Mesendoderm (in vitro differentiated cells): ENCODE data around the gene LXN.

Source experiments
- DNase-seq: peaks from one replicate; pipeline ENCODE4 v3.0.0; 2013
- H2AK5ac ChIP-seq: 2 replicates; pipeline ENCODE4 v1.6.1; 2013; ENCODE audit warnings: low read length, inconsistent platforms
- H2BK120ac ChIP-seq: 2 replicates; pipeline ENCODE4 v1.6.1; 2013; ENCODE audit warnings: low read depth, mild to moderate bottlenecking, low read length, moderate library complexity, mixed read lengths
- H2BK15ac ChIP-seq: replicated peaks from 2 replicates; pipeline ENCODE4 v1.6.1; 2013; ENCODE audit warnings: low read depth, mild to moderate bottlenecking, moderate library complexity
- H2BK5ac ChIP-seq: 2 replicates; pipeline ENCODE4 v1.6.1; 2013; ENCODE audit warnings: low read length, inconsistent platforms
- H3K18ac ChIP-seq: 2 replicates; pipeline ENCODE4 v1.6.1; 2013; ENCODE audit warnings: mild to moderate bottlenecking, low read length, mixed read lengths
- H3K23ac ChIP-seq: one replicate; pipeline ENCODE4 v1.6.1; 2013; ENCODE audit warnings: low read length
- H3K27ac ChIP-seq: 2 replicates; pipeline ENCODE4 v1.5.1; 2013; ENCODE audit warnings: low read depth, mild to moderate bottlenecking, inconsistent platforms, low read length, moderate library complexity
- H3K27me3 ChIP-seq: 2 replicates; pipeline ENCODE4 v1.6.1; 2013; ENCODE audit warnings: low read length, control low read depth, mild to moderate bottlenecking, inconsistent platforms; ENCODE audit not compliant: insufficient read depth, poor library complexity
- H3K36me3 ChIP-seq: 2 replicates; pipeline ENCODE4 v1.6.1; 2013; ENCODE audit warnings: low read length, inconsistent platforms; ENCODE audit not compliant: control insufficient read depth, insufficient read depth
- H3K4ac ChIP-seq: one replicate; pipeline ENCODE4 v1.6.1; 2013; ENCODE audit warnings: low read depth, mild to moderate bottlenecking, low read length, moderate library complexity
- H3K4me1 ChIP-seq: 2 replicates; pipeline ENCODE4 v1.6.1; 2013; ENCODE audit warnings: low read depth, low read length, inconsistent platforms; ENCODE audit not compliant: control insufficient read depth
- H3K4me2 ChIP-seq: 2 replicates; pipeline ENCODE4 v1.6.1; 2013; ENCODE audit warnings: low read length
- H3K4me3 ChIP-seq: 2 replicates; pipeline ENCODE4 v1.5.1; 2013; ENCODE audit warnings: mild to moderate bottlenecking, low read length
- H3K56ac ChIP-seq: one replicate; pipeline ENCODE4 v1.6.1; 2013; ENCODE audit warnings: low read length
- H3K79me1 ChIP-seq: 2 replicates; pipeline ENCODE4 v1.6.1; 2013; ENCODE audit warnings: low read length, inconsistent platforms
- H3K79me2 ChIP-seq: 2 replicates; pipeline ENCODE4 v1.6.1; 2013; ENCODE audit warnings: mild to moderate bottlenecking, low read length; ENCODE audit not compliant: control insufficient read depth, insufficient read depth
- H3K9ac ChIP-seq: 2 replicates; pipeline ENCODE4 v1.6.1; 2013; ENCODE audit warnings: low read length, inconsistent platforms
- H4K5ac ChIP-seq: one replicate; pipeline ENCODE4 v1.6.1; 2013; ENCODE audit warnings: low read length
- H4K8ac ChIP-seq: one replicate; pipeline ENCODE4 v1.6.1; 2013; ENCODE audit warnings: low read depth, mild to moderate bottlenecking, control low read depth, low read length, moderate library complexity
- WGBS: extraction: QIAGEN DNeasy Blood & Tissue Kit; methylation state at CpG from one replicate; pipeline ENCODE4 v1.1.7; 2013; ENCODE audit warnings: low lambda C conversion rate, missing lambda C conversion rate; ENCODE audit not compliant: insufficient coverage; ENCODE audit errors: extremely low coverage; 5-methylcytosine and 5-hydroxymethylcytosine counted together

Gene LXN

DNA sequence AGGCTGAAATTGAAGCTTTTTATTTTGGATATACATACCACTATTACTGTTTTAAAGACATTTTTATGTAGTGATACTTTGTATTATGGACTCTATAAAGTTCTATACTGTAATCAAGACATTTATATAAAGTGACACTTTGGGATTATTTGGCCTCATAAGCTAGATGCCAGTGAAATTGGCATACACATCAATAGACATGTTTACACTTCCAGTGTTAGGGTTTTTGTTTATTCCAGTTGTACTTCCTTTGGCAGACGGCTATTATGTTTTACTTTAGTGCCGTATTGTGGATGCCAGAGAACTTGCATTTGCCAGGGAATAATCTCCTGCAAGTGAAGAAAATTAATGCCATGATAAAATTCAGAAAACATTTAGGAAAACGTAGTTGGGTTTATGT, 6.0 kb downstream of the LXN start:
- Histone ChIP-seq H3K79me2 (no peaks in the 10 kb centered on the region), H3K36me3 (peaks cover 1% of the 10 kb centered on the region), H3K23ac (no peak overlapping the region), H3K4me2 (no peak overlapping the region), H3K27ac (no peak overlapping the region), H4K8ac (no peak overlapping the region), H2BK5ac (no peak overlapping the region), H3K9ac (no peak overlapping the region), H2BK120ac (no peak overlapping the region), H3K56ac (no peak overlapping the region), H3K79me1 (no peaks in the 10 kb centered on the region), H2AK5ac (no peak overlapping the region), H3K4ac (no peak overlapping the region), H4K5ac (no peak overlapping the region), H3K18ac (no peak overlapping the region), H3K4me3 (no peak overlapping the region), H2BK15ac (no peak overlapping the region), H3K4me1 (no peaks in the 10 kb centered on the region), H3K27me3 (no peaks in the 10 kb centered on the region)
- 100% methylated on average over 1 of the region's 3 CpGs for WGBS
- no peak for DNase-seq

DNA sequence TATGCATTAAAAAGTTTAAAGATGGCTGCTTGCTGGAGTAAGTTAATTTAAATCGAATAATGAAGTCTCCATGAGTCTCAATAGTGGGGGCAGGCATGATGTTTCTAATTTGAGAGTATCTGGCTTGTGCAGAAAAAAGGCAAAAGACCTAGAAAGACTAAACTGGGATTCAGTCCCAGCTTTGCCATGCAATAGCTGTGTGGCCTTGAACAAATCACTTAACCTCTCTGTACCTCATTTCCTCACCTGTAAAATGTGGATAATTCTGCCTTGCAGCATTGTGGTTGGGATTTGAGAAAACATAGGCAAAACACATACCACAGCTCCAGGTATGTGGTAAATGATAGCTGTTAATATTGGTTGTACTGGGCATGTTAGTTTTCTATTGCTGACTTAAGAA, 8.6 kb downstream of the LXN start:
- no peak overlapping the region for H3K4me3 ChIP-seq
- H3K4ac ChIP-seq = no peak overlapping the region
- H3K18ac ChIP-seq = no peak overlapping the region
- H2AK5ac ChIP-seq = no peak overlapping the region
- DNase-seq = no peak
- WGBS = 100% methylated on average over 1 of the region's 1 CpG
- H4K8ac ChIP-seq = no peak overlapping the region
- H2BK15ac ChIP-seq = no peak overlapping the region
- H3K23ac ChIP-seq = no peak overlapping the region
- H4K5ac ChIP-seq = no peak overlapping the region
- H2BK5ac ChIP-seq = no peak overlapping the region
- no peak overlapping the region for H2BK120ac ChIP-seq
- no peaks in the 10 kb centered on the region for H3K27me3 ChIP-seq
- H3K56ac ChIP-seq = no peak overlapping the region
- H3K36me3 ChIP-seq = peaks cover 1% of the 10 kb centered on the region
- no peak overlapping the region for H3K27ac ChIP-seq
- no peaks in the 10 kb centered on the region for H3K79me2 ChIP-seq
- no peaks in the 10 kb centered on the region for H3K79me1 ChIP-seq
- no peaks in the 10 kb centered on the region for H3K4me1 ChIP-seq
- no peak overlapping the region for H3K9ac ChIP-seq
- no peak overlapping the region for H3K4me2 ChIP-seq

DNA sequence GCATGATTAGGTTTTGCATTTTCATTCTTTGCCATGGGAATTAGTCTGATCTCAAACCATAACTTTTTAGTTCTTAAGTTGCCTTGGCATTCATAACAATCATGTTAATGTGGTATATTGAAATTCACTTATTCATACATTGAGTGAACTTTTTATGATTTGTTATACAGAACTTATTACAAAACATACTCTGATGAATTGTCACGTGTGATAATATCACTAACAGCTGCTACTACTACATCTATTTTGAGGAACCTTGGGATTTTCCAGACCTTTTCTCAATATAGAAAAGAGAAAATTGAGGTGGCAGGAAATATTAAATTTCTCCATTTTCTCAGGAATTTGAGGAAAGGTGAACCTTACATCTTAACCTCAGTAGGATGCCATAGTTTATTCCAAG, 9.2 kb downstream of the LXN start:
- Histone ChIP-seq H2AK5ac (no peak overlapping the region), H3K4me2 (no peak overlapping the region), H3K4ac (no peak overlapping the region), H2BK5ac (no peak overlapping the region), H2BK120ac (no peak overlapping the region), H4K5ac (no peak overlapping the region), H3K79me1 (no peaks in the 10 kb centered on the region), H2BK15ac (no peak overlapping the region), H3K4me3 (no peak overlapping the region), H3K79me2 (no peaks in the 10 kb centered on the region), H3K23ac (no peak overlapping the region), H3K56ac (no peak overlapping the region), H3K27ac (no peak overlapping the region), H3K27me3 (no peaks in the 10 kb centered on the region), H3K9ac (no peak overlapping the region), H3K18ac (no peak overlapping the region), H4K8ac (no peak overlapping the region), H3K4me1 (no peaks in the 10 kb centered on the region), H3K36me3 (no peaks in the 10 kb centered on the region)
- no CpG with 5 or more reads among the region's 1 CpG for WGBS
- no peak for DNase-seq

DNA sequence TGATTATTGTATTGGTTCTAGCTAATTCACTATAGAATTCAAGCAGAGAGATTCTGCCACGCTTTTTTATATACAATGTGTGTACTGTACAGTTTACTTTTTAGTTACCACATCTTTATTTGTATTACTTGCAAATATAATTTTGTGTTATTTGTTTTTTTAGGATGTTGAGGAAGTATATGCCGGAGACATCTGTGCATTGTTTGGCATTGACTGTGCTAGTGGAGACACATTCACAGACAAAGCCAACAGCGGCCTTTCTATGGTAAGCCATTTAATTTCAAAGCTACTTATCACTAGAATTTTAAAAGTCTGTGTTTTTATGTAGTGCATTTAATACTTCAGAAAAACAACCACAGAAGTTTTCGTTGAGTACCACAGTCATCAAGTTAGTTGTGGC, 11.7 kb downstream of the LXN start:
- Histone ChIP-seq H4K8ac (no peak overlapping the region), H3K36me3 (no peaks in the 10 kb centered on the region), H3K79me2 (no peaks in the 10 kb centered on the region), H3K4me2 (no peak overlapping the region), H2BK5ac (no peak overlapping the region), H3K79me1 (no peaks in the 10 kb centered on the region), H2BK120ac (no peak overlapping the region), H3K4me1 (no peaks in the 10 kb centered on the region), H2AK5ac (no peak overlapping the region), H3K56ac (no peak overlapping the region), H3K4me3 (no peak overlapping the region), H3K27ac (no peak overlapping the region), H3K18ac (no peak overlapping the region), H2BK15ac (no peak overlapping the region), H4K5ac (no peak overlapping the region), H3K23ac (no peak overlapping the region), H3K27me3 (no peaks in the 10 kb centered on the region), H3K9ac (no peak overlapping the region), H3K4ac (no peak overlapping the region)
- no peak for DNase-seq
- WGBS = no CpG with 5 or more reads among the region's 4 CpGs

DNA sequence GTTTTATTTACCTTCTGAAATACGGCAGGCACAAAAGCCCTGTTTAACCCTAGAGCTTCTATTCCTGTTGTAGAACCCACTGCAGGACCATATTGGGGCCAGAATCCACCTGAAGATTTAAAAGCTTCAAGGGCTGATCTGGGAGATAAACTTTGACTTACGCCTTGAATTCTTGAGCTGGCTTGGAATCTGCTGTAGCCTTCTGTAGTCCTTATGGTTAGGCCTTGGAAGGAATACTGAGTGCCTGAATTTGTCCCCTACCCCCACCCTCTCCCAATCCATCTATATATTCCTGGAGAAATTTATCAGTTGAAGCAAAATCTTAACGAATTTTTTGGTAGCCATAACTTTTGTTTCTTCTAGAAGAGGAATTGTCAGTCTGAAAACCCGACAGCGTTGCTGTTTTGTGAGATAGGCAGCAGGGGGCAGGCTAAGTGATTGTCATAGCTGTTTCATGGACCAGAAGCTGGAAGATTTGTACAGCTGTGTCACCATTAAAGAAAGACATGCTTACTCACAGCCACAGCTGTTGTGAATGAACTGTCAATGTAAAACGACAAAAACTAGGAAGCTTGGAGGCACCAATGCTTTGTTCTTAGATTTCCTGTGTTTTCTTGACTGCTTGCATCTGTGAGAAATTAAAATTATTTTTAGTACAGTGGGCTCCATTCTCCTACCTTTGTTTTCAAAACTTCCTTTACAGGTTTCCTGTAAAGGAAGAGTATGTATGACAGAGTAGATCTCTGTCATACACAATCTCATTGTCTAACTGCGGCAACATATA, 12.8 kb downstream of the LXN start:
- Histone ChIP-seq H3K56ac (no peak overlapping the region), H3K4me2 (no peak overlapping the region), H2BK5ac (no peak overlapping the region), H3K79me2 (no peaks in the 10 kb centered on the region), H2BK15ac (no peak overlapping the region), H3K23ac (no peak overlapping the region), H3K27me3 (no peaks in the 10 kb centered on the region), H3K4me3 (no peak overlapping the region), H3K79me1 (no peaks in the 10 kb centered on the region), H3K18ac (no peak overlapping the region), H3K9ac (no peak overlapping the region), H3K27ac (no peak overlapping the region), H2BK120ac (no peak overlapping the region), H2AK5ac (no peak overlapping the region), H4K8ac (no peak overlapping the region), H3K36me3 (no peaks in the 10 kb centered on the region), H4K5ac (no peak overlapping the region), H3K4ac (no peak overlapping the region), H3K4me1 (no peaks in the 10 kb centered on the region)
- no CpG with 5 or more reads among the region's 7 CpGs for WGBS
- DNase-seq = peak; percentile 52

DNA sequence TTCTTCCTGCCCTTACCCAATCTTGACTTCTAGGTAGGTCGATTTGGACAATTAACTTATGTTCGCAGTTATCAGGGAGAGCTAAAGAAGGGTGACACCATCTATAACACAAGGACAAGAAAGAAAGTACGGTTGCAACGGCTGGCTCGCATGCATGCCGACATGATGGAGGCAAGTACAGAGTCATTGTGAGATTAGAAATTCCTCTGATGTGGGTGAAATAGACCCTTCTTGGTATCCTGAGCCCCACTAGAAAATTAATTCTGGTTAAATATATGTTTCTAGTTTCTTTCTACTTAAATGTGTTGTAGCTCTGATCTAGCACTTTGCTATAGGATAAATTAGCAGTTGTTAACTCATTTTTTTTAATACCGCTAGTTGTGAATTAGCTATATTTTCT, 13.6 kb downstream of the LXN start:
- no peak overlapping the region for H3K23ac ChIP-seq
- H3K27me3 ChIP-seq = no peaks in the 10 kb centered on the region
- no peak overlapping the region for H3K18ac ChIP-seq
- H3K56ac ChIP-seq = no peak overlapping the region
- WGBS = no CpG with 5 or more reads among the region's 7 CpGs
- no peak overlapping the region for H3K4me2 ChIP-seq
- no peaks in the 10 kb centered on the region for H3K36me3 ChIP-seq
- H3K27ac ChIP-seq = no peak overlapping the region
- H2AK5ac ChIP-seq = no peak overlapping the region
- H3K79me1 ChIP-seq = no peaks in the 10 kb centered on the region
- H3K9ac ChIP-seq = no peak overlapping the region
- H3K79me2 ChIP-seq = no peaks in the 10 kb centered on the region
- no peak overlapping the region for H2BK120ac ChIP-seq
- no peak overlapping the region for H2BK5ac ChIP-seq
- H4K8ac ChIP-seq = no peak overlapping the region
- H3K4me3 ChIP-seq = no peak overlapping the region
- H3K4me1 ChIP-seq = no peaks in the 10 kb centered on the region
- no peak overlapping the region for H4K5ac ChIP-seq
- no peak for DNase-seq
- no peak overlapping the region for H2BK15ac ChIP-seq
- no peak overlapping the region for H3K4ac ChIP-seq
